Stimulated activated CD4-positive, alpha-beta T cell treated with anti-CD3 and anti-CD28 coated beads, Interleukin-2, amount 100 ng/mL, for 24 hours (primary cell): ENCODE measurements around the gene EFTUD2.

Source experiments
- DNase-seq, 2 donors: peaks; one replicate each; pipeline ENCODE4 v3.0.0-alpha.2; 2020

EFTUD2 gene

GRCh38 chr17:44887016-44887415 is 12.2 kb downstream of the EFTUD2 start:
- DNase-seq: no peak

- no peak for DNase-seq
These were observed 14.3 kb downstream of the EFTUD2 start for GRCh38 chr17:44884941-44885340.

- no peak for DNase-seq
These were observed 18.1 kb downstream of the EFTUD2 start for GRCh38 chr17:44881145-44881544.

GRCh38 chr17:44880062-44880461 is 19.2 kb downstream of the EFTUD2 start:
- DNase-seq: no peak

GRCh38 chr17:44879376-44879775 is 19.9 kb downstream of the EFTUD2 start:
- no peak for DNase-seq

GRCh38 chr17:44878627-44879221 is 20.5 kb downstream of the EFTUD2 start:
- peak; percentile 14 to 31 for DNase-seq

- no peak for DNase-seq
These were observed 22.1 kb downstream of the EFTUD2 start for GRCh38 chr17:44877121-44877520.

- no peak for DNase-seq
These were observed 23.5 kb downstream of the EFTUD2 start for GRCh38 chr17:44875761-44876160.

- no peak for DNase-seq
These were observed 27.0 kb downstream of the EFTUD2 start for GRCh38 chr17:44872131-44872768.

- DNase-seq: no peak
These were observed 27.7 kb downstream of the EFTUD2 start for GRCh38 chr17:44871556-44871955.

GRCh38 chr17:44867841-44868240 is 31.4 kb downstream of the EFTUD2 start:
- no peak for DNase-seq

GRCh38 chr17:44865931-44866330 is 33.3 kb downstream of the EFTUD2 start:
- no peak for DNase-seq

- peak; percentile 67 to 79 for DNase-seq
These were observed 34.0 kb downstream of the EFTUD2 start for GRCh38 chr17:44865231-44865660.

GRCh38 chr17:44864831-44865230 is 34.4 kb downstream of the EFTUD2 start:
- no peak for DNase-seq

- DNase-seq: no peak
These were observed 36.0 kb downstream of the EFTUD2 start for GRCh38 chr17:44863061-44863918.

- DNase-seq: no peak
These were observed 36.8 kb downstream of the EFTUD2 start for GRCh38 chr17:44862278-44862914.

GRCh38 chr17:44859701-44860100 is 39.5 kb downstream of the EFTUD2 start:
- no peak for DNase-seq

- DNase-seq: no peak
These were observed 45.1 kb downstream of the EFTUD2 start for GRCh38 chr17:44854192-44854591.

- DNase-seq: no peak
These were observed 48.6 kb downstream of the EFTUD2 start for GRCh38 chr17:44850612-44851011.

- no peak for DNase-seq
These were observed 49.2 kb downstream of the EFTUD2 start for GRCh38 chr17:44850025-44850424.

GRCh38 chr17:44848961-44849489 is 50.2 kb downstream of the EFTUD2 start:
- no peak for DNase-seq

- DNase-seq: no peak
These were observed 50.9 kb downstream of the EFTUD2 start for GRCh38 chr17:44848257-44848795.

- no peak for DNase-seq
These were observed 51.7 kb downstream of the EFTUD2 start, which contains the start of gene HIGD1B for GRCh38 chr17:44847586-44847985. HIGD1B (plus strand) TSS chr17:44847883; CDS start chr17:44848153, 270 bp downstream.
